A549 (cell line): ENCODE measurements around the gene GALNT7. TPM values are rescaled to one million over a fixed set of nuclear protein-coding genes. Genes with fewer than 3 reads are reported as not detected.
A peak's percentile ranks its signal among the peaks of the same experiment; 100 is the strongest.

ENCODE experiments used
- ATAC-seq, 2 experiments: fragments of 200-7000 bp in 1 of 2; fragments of >200 bp in 1 of 2; cut with Nextera tagmentation in 1 of 2; cut with Tn5 transposase in 1 of 2; 3 replicates each; pipeline versions ENCODE4 v1.8.0 to v1.9.1; 2018 to 2020; ENCODE audit warnings: mild to moderate bottlenecking in 1 of 2, moderate library complexity in 1 of 2
- CTCF ChIA-PET: fragments of 300-600 bp; sonication (Branson Sonifier 250); formaldehyde crosslinking; extraction: SDS; loops from one replicate; lab custom pipeline; 2021; ENCODE audit warnings: antibody characterized with exemption, inconsistent platforms; lab: Yijun Ruan, JAX
- POLR2A ChIA-PET: fragments of 350-600 bp; formaldehyde crosslinking; extraction: SDS; loops from one replicate; lab custom pipeline; 2021; ENCODE audit warnings: antibody characterized with exemption, inconsistent platforms; lab: Yijun Ruan, JAX
- DNase-seq, 2 experiments: peaks; one replicate each; pipeline versions ENCODE4 v3.0.0 to v3.0.0-alpha.2; 2011 to 2016; ENCODE audit warnings: low read depth in 1 of 2, low spot score in 1 of 2
- FAIRE-seq: peaks from 2 replicates; lab custom pipeline; 2011; peaks lifted over from hg19 to GRCh38; lab: Jason Lieb, UNC
- H3K27ac ChIP-seq, 2 experiments: fragments of >200 bp; sonication (Bioruptor Twin); formaldehyde crosslinking; 3 replicates each; pipeline ENCODE4 v1.5.1; 2016 to 2017
- H3K4me1 ChIP-seq: fragments of >200 bp; sonication (Bioruptor Twin); formaldehyde crosslinking; 3 replicates; pipeline ENCODE4 v1.6.1; 2016
- H3K4me2 ChIP-seq: fragments of >200 bp; sonication (Bioruptor Twin); formaldehyde crosslinking; 3 replicates; pipeline ENCODE4 v1.6.1; 2016
- H3K4me3 ChIP-seq: fragments of >200 bp; sonication (Bioruptor Twin); formaldehyde crosslinking; 3 replicates; pipeline ENCODE4 v1.5.1; 2016
- H3K9me3 ChIP-seq: fragments of >200 bp; sonication (Bioruptor Twin); formaldehyde crosslinking; 3 replicates; pipeline ENCODE4 v1.6.1; 2016
- CBX2 ChIP-seq: fragments of 200-600 bp; sonication (generic); IDR thresholded peaks from 2 replicates; pipeline ENCODE4 v1.6.1; 2016; ENCODE audit warnings: low read depth, mild to moderate bottlenecking, borderline replicate concordance
- CEBPB ChIP-seq, 2 experiments: fragments of >200 bp in 1 of 2; sonication (Bioruptor Twin) in 1 of 2; formaldehyde crosslinking in 1 of 2; IDR thresholded peaks; 2 replicates each; pipeline ENCODE4 v1.6.1; 2012 to 2016
- CHD2 ChIP-seq: fragments of 150-350 bp; IDR thresholded peaks from 2 replicates; pipeline ENCODE4 v1.6.1; 2014; ENCODE audit warnings: low read length; ENCODE audit not compliant: partially characterized antibody
- EP300 ChIP-seq, 2 experiments: fragments of >200 bp; sonication (Bioruptor Twin); formaldehyde crosslinking; IDR thresholded peaks; 2 replicates in 1 of 2; 3 replicates in 1 of 2; pipeline ENCODE4 v1.6.1; 2016 to 2017
- FOSB ChIP-seq: fragments of 250-450 bp; sonication (Bioruptor Pico); IDR thresholded peaks from 2 replicates; pipeline ENCODE4 v1.5.0; 2020; ENCODE audit warnings: mild to moderate bottlenecking, moderate library complexity
- FOSL2 ChIP-seq, 2 experiments: fragments of 450-650 bp in 1 of 2; fragments of >200 bp in 1 of 2; sonication (Bioruptor Twin) in 1 of 2; formaldehyde crosslinking; IDR thresholded peaks; 2 replicates each; pipeline versions ENCODE4 v1.5.0 to v1.6.1; 2016 to 2020; ENCODE audit warnings: mild to moderate bottlenecking in 1 of 2, moderate library complexity in 1 of 2
- FOXS1 ChIP-seq: fragments of 250-450 bp; sonication (Bioruptor Pico); IDR thresholded peaks from 2 replicates; pipeline ENCODE4 v1.5.0; 2020; ENCODE audit warnings: mild to moderate bottlenecking, moderate library complexity
- HDAC2 ChIP-seq: fragments of 200-600 bp; sonication (generic); IDR thresholded peaks from 2 replicates; pipeline ENCODE4 v1.6.1; 2016
- HEYL ChIP-seq: fragments of 250-450 bp; sonication (Bioruptor Pico); IDR thresholded peaks from 2 replicates; pipeline ENCODE4 v1.8.0; 2021; ENCODE audit warnings: mild to moderate bottlenecking, moderate library complexity
- HOXA7 ChIP-seq: fragments of 250-450 bp; sonication (Bioruptor Pico); IDR thresholded peaks from 2 replicates; pipeline ENCODE4 v1.5.0; 2020; ENCODE audit warnings: mild to moderate bottlenecking, moderate library complexity
- KDM5A ChIP-seq: fragments of 200-600 bp; sonication (generic); IDR thresholded peaks from 2 replicates; pipeline ENCODE4 v1.6.1; 2016; ENCODE audit warnings: antibody characterized with exemption, mild to moderate bottlenecking
- NPAS2 ChIP-seq: fragments of 250-450 bp; sonication (Bioruptor Pico); IDR thresholded peaks from 2 replicates; pipeline ENCODE4 v1.8.0; 2022; ENCODE audit warnings: mild to moderate bottlenecking, moderate library complexity, borderline replicate concordance
- NR3C1 ChIP-seq: fragments of >200 bp; sonication (Bioruptor Twin); formaldehyde crosslinking; IDR thresholded peaks from 3 replicates; pipeline ENCODE4 v1.6.1; 2017
- POLR2AphosphoS2 ChIP-seq: conservative IDR thresholded peaks from 2 replicates; pipeline ENCODE4 v1.6.1; 2012; ENCODE audit warnings: low read length, improper control_type of control experiment, inconsistent platforms
- RAD21 ChIP-seq, 2 experiments: fragments of >200 bp in 1 of 2; sonication (Bioruptor Twin) in 1 of 2; formaldehyde crosslinking in 1 of 2; IDR thresholded peaks in 1 of 2; conservative IDR thresholded peaks in 1 of 2; 2 replicates in 1 of 2; 3 replicates in 1 of 2; pipeline ENCODE4 v1.6.1; 2012 to 2018; ENCODE audit warnings: inconsistent platforms in 1 of 2
- RARB ChIP-seq: fragments of 250-450 bp; sonication (Bioruptor Pico); IDR thresholded peaks from 2 replicates; pipeline ENCODE4 v1.8.0; 2021; ENCODE audit warnings: mild to moderate bottlenecking, moderate library complexity
- RFX5 ChIP-seq: fragments of 450-650 bp; IDR thresholded peaks from 2 replicates; pipeline ENCODE4 v1.7.1; 2014; ENCODE audit warnings: antibody characterized with exemption, mild to moderate bottlenecking, moderate library complexity
- SMC3 ChIP-seq: fragments of >200 bp; sonication (Bioruptor Twin); formaldehyde crosslinking; IDR thresholded peaks from 3 replicates; pipeline ENCODE4 v1.6.1; 2018; ENCODE audit warnings: inconsistent platforms
- TFCP2L1 ChIP-seq: fragments of 250-450 bp; sonication (Bioruptor Pico); IDR thresholded peaks from 2 replicates; pipeline ENCODE4 v1.5.0; 2021; ENCODE audit warnings: mild to moderate bottlenecking
- ZFP36 ChIP-seq: fragments of 450-650 bp; IDR thresholded peaks from 2 replicates; pipeline ENCODE4 v1.6.1; 2014; ENCODE audit warnings: borderline replicate concordance; ENCODE audit not compliant: partially characterized antibody
- ZSCAN20 ChIP-seq: fragments of 250-450 bp; sonication (Bioruptor Pico); IDR thresholded peaks from 2 replicates; pipeline ENCODE4 v1.8.0; 2022; ENCODE audit warnings: mild to moderate bottlenecking, moderate library complexity
- WGBS: methylation state at CpG from one replicate; pipeline ENCODE4 v1.1.6; 2017; ENCODE audit errors: missing lambda C conversion rate; 5-methylcytosine and 5-hydroxymethylcytosine counted together
- polyA plus RNA-seq, 4 experiments: library from polyadenylated mRNA; depleted of rRNA in 3 of 4; stranded (reverse); fragments of >200 nt; fragmentation: RNase III in 1 of 4; extraction: RNeasy Plus Mini Kit Qiagen cat#74134 plus additional on column Dnase treatment in 1 of 4; gene quantifications; 2 replicates in 3 of 4; 3 replicates in 1 of 4; pipeline ENCODE4 v1.2.3, GENCODE V29; 2011 to 2017
- TF ChIP-seq, protein P1 (sequence below): fragments of >200 bp; sonication (Bioruptor Twin); formaldehyde crosslinking; IDR thresholded peaks from 3 replicates; pipeline ENCODE4 v1.5.1; 2016
- TF ChIP-seq, protein P2 (sequence below): IDR thresholded peaks from 2 replicates; pipeline ENCODE4 v1.6.1; 2012
- TF ChIP-seq, protein P3 (sequence below): fragments of 450-650 bp; IDR thresholded peaks from 2 replicates; pipeline ENCODE4 v1.6.1; 2014; ENCODE audit warnings: antibody characterized with exemption

Gene GALNT7
- polyA plus RNA-seq, 2 of the 4 experiments (the other 2 are of a cell fraction), result 28.8 to 63.6 TPM

DNA sequence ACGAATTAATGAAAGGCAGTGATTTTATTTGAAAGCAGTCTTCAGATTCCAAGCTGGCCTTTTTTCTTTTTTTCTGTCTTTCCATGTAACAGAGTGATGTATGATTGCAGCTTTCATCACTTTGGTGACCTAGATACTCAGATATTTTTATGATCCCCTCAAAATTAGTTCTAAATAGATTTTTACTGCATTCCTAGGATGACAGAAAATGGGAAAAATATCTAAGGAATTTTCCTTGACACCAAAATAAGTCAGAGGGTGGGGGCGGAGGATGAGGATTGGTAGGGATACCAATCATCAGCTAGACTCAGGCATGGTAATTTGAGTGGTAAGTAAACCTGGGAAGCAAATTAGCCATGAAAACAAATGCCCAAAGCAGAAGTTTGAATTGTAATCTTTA lies 177.5 kb downstream of the GALNT7 start:
- FAIRE-seq, result no peak
- TF ChIP-seq HEYL (CRISPR knock-in tag) (no peak), SMC3 (no peak)
- TF ChIP-seq, all 56 proteins: peak for 0
- 45% methylated on average over 2 of the region's 2 CpGs for WGBS

DNA sequence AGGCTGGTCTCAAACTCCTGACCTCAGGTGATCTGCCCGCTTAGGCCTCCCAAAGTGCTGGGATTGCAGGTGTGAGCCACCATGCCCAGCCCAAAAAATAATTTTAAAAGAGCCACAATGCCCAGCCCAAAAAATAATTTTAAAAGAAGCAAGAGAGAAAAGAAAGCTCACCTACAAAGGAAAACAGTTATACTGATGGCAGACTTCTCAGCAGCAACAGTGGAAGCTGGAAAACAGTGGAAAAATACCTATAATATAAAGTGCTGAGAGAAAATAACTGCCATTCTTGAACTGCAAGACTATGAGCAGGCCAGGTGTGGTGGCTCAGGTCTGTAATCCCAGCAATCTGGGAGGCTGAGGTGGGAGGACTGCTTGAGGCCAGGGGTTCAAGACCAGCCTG lies 178.9 kb downstream of the GALNT7 start:
- CTCF ChIA-PET, result interaction anchor here (1.5 kb wide), 1 partner anchor 13 kb away, joined by 6 read pairs; no protein-coding TSS in a partner anchor
- WGBS, result 94% methylated on average over 1 of the region's 1 CpG
- Histone ChIP-seq H3K9me3 (no peaks in the 10 kb centered on the region), H3K4me3 (no peak overlapping the region), H3K4me2 (no peak overlapping the region), H3K27ac (no peak overlapping the region), H3K4me1 (no peaks in the 10 kb centered on the region)
- DNase-seq (no peak), FAIRE-seq (no peak), ATAC-seq (no peak)
- POLR2A ChIA-PET, result interaction anchor here (1.2 kb wide), 1 partner anchor 13 kb away, joined by 5 read pairs; the partner anchor contains the start of gene HMGB2
- TF ChIP-seq TFCP2L1 (CRISPR knock-in tag) (no peak), RAD21 (conservative IDR thresholded peaks at IDR 0.05 in 1 of 2, IDR thresholded peaks at IDR 0.05 in 1 of 2) (no peak), NPAS2 (CRISPR knock-in tag) (no peak), SMC3 (no peak), CBX2 (no peak), HDAC2 (no peak), HOXA7 (CRISPR knock-in tag) (no peak), RFX5 (no peak), EP300 (IDR thresholded peaks at IDR 0.05) (no peak), POLR2AphosphoS2 (no peak), FOXS1 (no peak)

More for the DNA sequence above, 177.5 kb downstream of the GALNT7 start:
- ChIA-PET POLR2A (interaction anchor here (2.0 kb wide), 1 partner anchor 12 kb away, joined by 8 read pairs; the partner anchor contains the start of gene HMGB2), CTCF (interaction anchor here (0.8 to 1.5 kb wide), 3 partner anchors 9 to 74 kb away, joined by 3 to 5 read pairs (median 4); no protein-coding TSS in a partner anchor)
- Histone ChIP-seq H3K4me3 (no peak overlapping the region), H3K4me1 (no peaks in the 10 kb centered on the region), H3K27ac (no peak overlapping the region), H3K9me3 (no peaks in the 10 kb centered on the region), H3K4me2 (no peak overlapping the region)
- ATAC-seq (no peak), DNase-seq (no peak)

DNA sequence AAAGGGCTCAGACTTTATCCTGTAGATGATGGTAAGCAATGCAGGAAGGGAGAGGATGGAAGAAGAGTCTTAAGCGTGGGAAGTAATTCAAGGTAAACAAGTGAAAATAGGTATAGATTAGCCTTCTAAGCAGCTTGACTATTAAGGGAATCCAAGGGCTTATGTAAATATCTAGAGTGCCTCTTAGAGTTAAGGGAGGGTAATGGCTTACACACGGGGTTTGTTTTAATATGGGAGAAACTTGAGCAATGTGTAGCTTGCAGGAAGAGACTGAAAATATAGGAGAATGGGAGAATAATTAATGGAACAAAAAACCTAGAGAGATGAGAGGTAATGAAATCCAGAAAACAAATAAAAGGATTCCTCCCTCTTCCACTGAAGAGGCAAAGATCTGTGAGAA lies 189.3 kb downstream of the GALNT7 start:
- no peak for FAIRE-seq
- CTCF ChIA-PET, result interaction anchor here (1.7 kb wide), 1 partner anchor 59 kb away, joined by 6 read pairs; no protein-coding TSS in a partner anchor

DNA sequence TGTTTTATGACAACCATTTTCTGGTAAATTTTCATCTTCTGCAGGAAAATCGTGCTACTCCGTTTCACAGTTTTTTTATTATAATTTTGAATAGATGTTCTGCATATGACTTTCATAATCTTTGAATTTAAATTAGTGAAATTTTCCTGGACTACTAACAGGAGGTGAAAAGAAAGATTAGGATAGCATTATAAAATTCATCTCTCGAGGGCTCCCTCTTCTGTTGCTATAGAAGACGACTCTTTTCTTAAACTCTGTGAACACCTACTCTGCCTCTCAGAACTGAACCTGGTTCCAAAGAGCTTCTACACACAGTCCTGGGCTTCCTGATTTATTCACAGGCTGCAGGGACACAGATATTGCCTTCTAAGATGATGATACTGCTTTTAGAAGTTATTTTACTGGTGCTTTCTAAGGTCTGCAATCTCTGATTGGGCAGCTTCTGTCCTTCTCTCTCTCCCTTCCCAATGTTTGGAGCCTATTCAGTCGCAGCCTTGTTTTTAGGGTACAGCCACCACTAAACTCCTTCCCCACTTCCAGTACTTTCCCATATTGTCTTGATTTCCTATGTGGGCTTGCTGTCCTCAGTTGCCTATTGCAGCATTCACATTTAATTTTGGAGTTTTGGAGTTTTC lies 192.1 kb downstream of the GALNT7 start:
- POLR2A ChIA-PET, result interaction anchor here (0.9 kb wide), 1 partner anchor 10 kb away, joined by 3 read pairs; the partner anchor contains the start of gene SAP30
- peak; percentile 39 for TF ChIP-seq SMC3
- TF ChIP-seq, protein P1, sequence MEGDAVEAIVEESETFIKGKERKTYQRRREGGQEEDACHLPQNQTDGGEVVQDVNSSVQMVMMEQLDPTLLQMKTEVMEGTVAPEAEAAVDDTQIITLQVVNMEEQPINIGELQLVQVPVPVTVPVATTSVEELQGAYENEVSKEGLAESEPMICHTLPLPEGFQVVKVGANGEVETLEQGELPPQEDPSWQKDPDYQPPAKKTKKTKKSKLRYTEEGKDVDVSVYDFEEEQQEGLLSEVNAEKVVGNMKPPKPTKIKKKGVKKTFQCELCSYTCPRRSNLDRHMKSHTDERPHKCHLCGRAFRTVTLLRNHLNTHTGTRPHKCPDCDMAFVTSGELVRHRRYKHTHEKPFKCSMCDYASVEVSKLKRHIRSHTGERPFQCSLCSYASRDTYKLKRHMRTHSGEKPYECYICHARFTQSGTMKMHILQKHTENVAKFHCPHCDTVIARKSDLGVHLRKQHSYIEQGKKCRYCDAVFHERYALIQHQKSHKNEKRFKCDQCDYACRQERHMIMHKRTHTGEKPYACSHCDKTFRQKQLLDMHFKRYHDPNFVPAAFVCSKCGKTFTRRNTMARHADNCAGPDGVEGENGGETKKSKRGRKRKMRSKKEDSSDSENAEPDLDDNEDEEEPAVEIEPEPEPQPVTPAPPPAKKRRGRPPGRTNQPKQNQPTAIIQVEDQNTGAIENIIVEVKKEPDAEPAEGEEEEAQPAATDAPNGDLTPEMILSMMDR, result peak; percentile 50
- TF ChIP-seq FOSB (CRISPR knock-in tag), result no peak
- no peak for TF ChIP-seq CHD2
- TF ChIP-seq, protein P2, sequence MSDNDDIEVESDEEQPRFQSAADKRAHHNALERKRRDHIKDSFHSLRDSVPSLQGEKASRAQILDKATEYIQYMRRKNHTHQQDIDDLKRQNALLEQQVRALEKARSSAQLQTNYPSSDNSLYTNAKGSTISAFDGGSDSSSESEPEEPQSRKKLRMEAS, result no peak
- no peak for TF ChIP-seq NR3C1
- TF ChIP-seq, protein P3, sequence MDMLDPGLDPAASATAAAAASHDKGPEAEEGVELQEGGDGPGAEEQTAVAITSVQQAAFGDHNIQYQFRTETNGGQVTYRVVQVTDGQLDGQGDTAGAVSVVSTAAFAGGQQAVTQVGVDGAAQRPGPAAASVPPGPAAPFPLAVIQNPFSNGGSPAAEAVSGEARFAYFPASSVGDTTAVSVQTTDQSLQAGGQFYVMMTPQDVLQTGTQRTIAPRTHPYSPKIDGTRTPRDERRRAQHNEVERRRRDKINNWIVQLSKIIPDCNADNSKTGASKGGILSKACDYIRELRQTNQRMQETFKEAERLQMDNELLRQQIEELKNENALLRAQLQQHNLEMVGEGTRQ, result no peak
- FAIRE-seq, result no peak

More for the DNA sequence above, 189.3 kb downstream of the GALNT7 start:
- WGBS, result 31% methylated on average over 2 of the region's 2 CpGs
- Histone ChIP-seq H3K4me3 (no peak overlapping the region), H3K4me2 (no peak overlapping the region), H3K9me3 (no peaks in the 10 kb centered on the region), H3K4me1 (no peaks in the 10 kb centered on the region), H3K27ac (no peak overlapping the region)
- no peak for TF ChIP-seq ZFP36
- no peak for TF ChIP-seq CEBPB (IDR thresholded peaks at IDR 0.05)
- TF ChIP-seq ZSCAN20, result no peak
- no peak for TF ChIP-seq KDM5A
- TF ChIP-seq RARB (CRISPR knock-in tag), result no peak
- no peak for TF ChIP-seq NPAS2 (CRISPR knock-in tag)
- no peak for TF ChIP-seq RAD21 (conservative IDR thresholded peaks at IDR 0.05 in 1 of 2, IDR thresholded peaks at IDR 0.05 in 1 of 2)
- TF ChIP-seq FOSL2 (IDR thresholded peaks at IDR 0.05), result no peak
- no peak for TF ChIP-seq FOSL2 (CRISPR knock-in tag; IDR thresholded peaks at IDR 0.05)
- no peak for DNase-seq
- POLR2A ChIA-PET, result interaction anchor here (2.0 kb wide), 1 partner anchor 23 kb away, joined by 6 read pairs; the partner anchor contains the start of gene HMGB2
- no peak for ATAC-seq

More for the DNA sequence above, 192.1 kb downstream of the GALNT7 start:
- Histone ChIP-seq H3K4me1 (no peaks in the 10 kb centered on the region), H3K27ac (no peak overlapping the region), H3K4me2 (no peak overlapping the region), H3K4me3 (no peak overlapping the region), H3K9me3 (no peaks in the 10 kb centered on the region)
- CTCF ChIA-PET, result interaction anchor here (0.6 to 1.9 kb wide), 6 partner anchors 9 to 883 kb away, joined by 3 to 6 read pairs (median 3); partner anchors contain the start of gene SAP30
- WGBS, result 30% methylated on average over 5 of the region's 5 CpGs
- peak; percentile 59 to 72; a peak in 5 of 6 replicates for ATAC-seq
- DNase-seq, result peak in 1 of 2 experiments; percentile 8
